IMR-90 (cell line): ENCODE results near the gene RPN1. TPM values are rescaled to one million over a fixed set of nuclear protein-coding genes. Genes with fewer than 3 reads are reported as not detected.

Experiments
- ATAC-seq: fragments of 200-7000 bp; cut with Tn5 transposase; 2 replicates; pipeline ENCODE4 v1.9.1; 2020; ENCODE audit warnings: low read depth, mild to moderate bottlenecking, moderate library complexity
- BruUV-seq: library from RNA; stranded (reverse); fragments of 400-500 nt; replicated peaks from 2 replicates; lab custom pipeline; 2021; lab: Mats Ljungman, UMichigan
- CTCF ChIA-PET: fragments of 300-600 bp; formaldehyde crosslinking; extraction: SDS; loops from one replicate; lab custom pipeline; 2021; ENCODE audit warnings: antibody characterized with exemption; lab: Yijun Ruan, JAX
- POLR2A ChIA-PET: fragments of 300-600 bp; sonication (Branson Sonifier 250); formaldehyde crosslinking; loops from one replicate; lab custom pipeline; 2022; ENCODE audit warnings: antibody characterized with exemption; ENCODE audit not compliant: unreplicated experiment; lab: Charles Lee
- DNase-seq: peaks from one replicate; pipeline ENCODE4 v3.0.0; 2013
- H2AFZ ChIP-seq: replicated peaks from 2 replicates; pipeline ENCODE3; 2013; ENCODE audit warnings: low read length, mild to moderate bottlenecking; ENCODE audit not compliant: poor library complexity
- H2AK5ac ChIP-seq: 2 replicates; pipeline ENCODE4 v1.6.1; 2013; ENCODE audit warnings: low read depth, low read length, inconsistent platforms
- H2AK9ac ChIP-seq: replicated peaks from 2 replicates; pipeline ENCODE3; 2013; ENCODE audit warnings: mild to moderate bottlenecking, low read depth, low read length, moderate library complexity; ENCODE audit not compliant: poor library complexity
- H2BK120ac ChIP-seq: 2 replicates; pipeline ENCODE4 v1.6.1; 2013; ENCODE audit warnings: low read depth, low read length, inconsistent platforms
- H2BK15ac ChIP-seq: 3 replicates; pipeline ENCODE4 v1.6.1; 2013; ENCODE audit warnings: low read depth, low read length, inconsistent platforms
- H2BK20ac ChIP-seq: 2 replicates; pipeline ENCODE4 v1.6.1; 2013; ENCODE audit warnings: low read depth, mild to moderate bottlenecking, inconsistent platforms, low read length, moderate library complexity
- H2BK5ac ChIP-seq: 2 replicates; pipeline ENCODE4 v1.6.1; 2013; ENCODE audit warnings: mild to moderate bottlenecking, low read depth, low read length, inconsistent platforms; ENCODE audit not compliant: poor library complexity, severe bottlenecking
- H3K14ac ChIP-seq: replicated peaks from 2 replicates; pipeline ENCODE4 v1.6.1; 2013; ENCODE audit warnings: low read depth, low read length, inconsistent platforms
- H3K18ac ChIP-seq: 2 replicates; pipeline ENCODE4 v1.6.1; 2013; ENCODE audit warnings: low read depth, low read length, control low read depth
- H3K23ac ChIP-seq: 2 replicates; pipeline ENCODE4 v1.6.1; 2013; ENCODE audit warnings: low read depth, low read length, inconsistent platforms
- H3K27ac ChIP-seq: 2 replicates; pipeline ENCODE4 v1.5.1; 2013; ENCODE audit warnings: mild to moderate bottlenecking, control low read depth, low read length; ENCODE audit not compliant: insufficient read depth
- H3K27me3 ChIP-seq: 2 replicates; pipeline ENCODE4 v1.6.1; 2013; ENCODE audit warnings: low read length; ENCODE audit not compliant: control insufficient read depth, insufficient read depth
- H3K36me3 ChIP-seq: 2 replicates; pipeline ENCODE4 v1.6.1; 2013; ENCODE audit warnings: low read length, mixed read lengths; ENCODE audit not compliant: control insufficient read depth, insufficient read depth
- H3K4ac ChIP-seq: 2 replicates; pipeline ENCODE4 v1.6.1; 2013; ENCODE audit warnings: low read depth, low read length, inconsistent platforms
- H3K4me1 ChIP-seq: 2 replicates; pipeline ENCODE4 v1.6.1; 2013; ENCODE audit warnings: low read length, mixed read lengths; ENCODE audit not compliant: control insufficient read depth, insufficient read depth
- H3K4me2 ChIP-seq: 2 replicates; pipeline ENCODE4 v1.6.1; 2013; ENCODE audit warnings: low read depth, mild to moderate bottlenecking, control low read depth, low read length, moderate library complexity
- H3K4me3 ChIP-seq: 2 replicates; pipeline ENCODE4 v1.5.1; 2013; ENCODE audit warnings: low read depth, mild to moderate bottlenecking, control low read depth, low read length, moderate library complexity; ENCODE audit not compliant: insufficient read depth
- H3K56ac ChIP-seq: 2 replicates; pipeline ENCODE4 v1.6.1; 2013; ENCODE audit warnings: low read length, inconsistent platforms; ENCODE audit not compliant: insufficient read depth; ENCODE audit errors: extremely low read depth
- H3K79me1 ChIP-seq, 2 experiments: 2 replicates each; pipeline ENCODE4 v1.6.1; 2013; ENCODE audit warnings: low read length in 2 of 2, inconsistent platforms in 1 of 2, low read depth in 1 of 2
- H3K9ac ChIP-seq: 2 replicates; pipeline ENCODE4 v1.6.1; 2013; ENCODE audit warnings: low read depth, low read length, control low read depth
- H3K9me1 ChIP-seq: 2 replicates; pipeline ENCODE4 v1.6.1; 2013; ENCODE audit warnings: low read length, inconsistent platforms; ENCODE audit not compliant: insufficient read depth
- H3K9me3 ChIP-seq: 2 replicates; pipeline ENCODE4 v1.6.1; 2013; ENCODE audit warnings: low read length; ENCODE audit not compliant: control insufficient read depth, insufficient read depth
- H4K20me1 ChIP-seq: 2 replicates; pipeline ENCODE4 v1.6.1; 2013; ENCODE audit warnings: low read length, inconsistent platforms; ENCODE audit not compliant: insufficient read depth
- H4K5ac ChIP-seq: 2 replicates; pipeline ENCODE4 v1.6.1; 2013; ENCODE audit warnings: mild to moderate bottlenecking, low read depth, low read length, control low read depth
- H4K8ac ChIP-seq, 2 experiments: 2 replicates each; pipeline ENCODE4 v1.6.1; 2013; ENCODE audit warnings: low read depth in 2 of 2, low read length in 2 of 2, control low read depth in 1 of 2, inconsistent platforms in 1 of 2
- H4K91ac ChIP-seq: 2 replicates; pipeline ENCODE4 v1.6.1; 2013; ENCODE audit warnings: low read depth, low read length, inconsistent platforms; ENCODE audit not compliant: insufficient read depth
- CEBPB ChIP-seq: IDR thresholded peaks from 2 replicates; pipeline ENCODE4 v1.6.1; 2012; ENCODE audit warnings: low read depth, low read length, improper control_type of control experiment
- MAZ ChIP-seq: IDR thresholded peaks from 2 replicates; pipeline ENCODE4 v1.6.1; 2012; ENCODE audit warnings: low read depth, mild to moderate bottlenecking, low read length, improper control_type of control experiment, moderate library complexity, borderline replicate concordance
- RFX5 ChIP-seq: IDR thresholded peaks from 2 replicates; pipeline ENCODE4 v1.8.0; 2012; ENCODE audit warnings: low read depth, mild to moderate bottlenecking, low read length, moderate library complexity
- WGBS, 2 experiments: methylation state at CpG; one replicate each; pipeline versions ENCODE4 v1.1.5 to v1.1.7; 2013; ENCODE audit warnings: missing lambda C conversion rate in 2 of 2; ENCODE audit not compliant: insufficient read length in 1 of 2; ENCODE audit errors: extremely low coverage in 2 of 2; 5-methylcytosine and 5-hydroxymethylcytosine counted together
- dilution Hi-C: fragments of 300-500 bp; cut with HindIII; formaldehyde crosslinking; loops from one replicate; pipeline ENCODE4 v1.14.3; 2018; ENCODE audit warnings: low sequenced_read_pairs; ENCODE audit not compliant: unreplicated experiment
- in situ Hi-C: fragments of 300-500 bp; cut with MboI; formaldehyde crosslinking; loops from 3 replicates; pipeline ENCODE4 v1.14.3; 2019; ENCODE audit warnings: low sequenced_read_pairs, inconsistent platforms, mixed read lengths
- intact Hi-C: fragments of 100-400 bp; cut with micrococcal nuclease; formaldehyde crosslinking; loops from 2 replicates; pipeline ENCODE4 v1.10.0; 2022
- polyA plus RNA-seq, 3 experiments: library from polyadenylated mRNA; depleted of rRNA; stranded (reverse); fragments of >200 nt; gene quantifications; 2 replicates each; pipeline ENCODE4 v1.2.3, GENCODE V29; 2012; ENCODE audit warnings: low replicate concordance in 1 of 3
- total RNA-seq: library from RNA; depleted of rRNA; stranded (reverse); fragments of >200 nt; gene quantifications from 2 replicates; pipeline ENCODE4 v1.2.3, GENCODE V29; 2012

Gene RPN1
- total and polyA plus RNA-seq, 2 of the 4 experiments (the other 2 are of a cell fraction): 252 to 736 TPM

- no peak overlapping the region for H2AFZ ChIP-seq
- no peak overlapping the region for H3K27ac ChIP-seq
- no peak overlapping the region for H2BK5ac ChIP-seq
- no peaks in the 10 kb centered on the region for H3K9me3 ChIP-seq
- in situ Hi-C loops (loop anchor here (5.0 to 10.0 kb wide), 2 partner anchors 417 to 495 kb away; no protein-coding TSS in a partner anchor), intact Hi-C loops (no loop called here), dilution Hi-C loops (no loop called here)
- no peak overlapping the region for H2BK15ac ChIP-seq
- no peak overlapping the region for H3K14ac ChIP-seq
- H3K4ac ChIP-seq: no peak overlapping the region
- no peaks in the 10 kb centered on the region for H4K20me1 ChIP-seq
- H4K8ac ChIP-seq: no peak overlapping the region
- H3K4me1 ChIP-seq: no peaks in the 10 kb centered on the region
- H3K36me3 ChIP-seq: no peaks in the 10 kb centered on the region
- ATAC-seq (no peak), DNase-seq (no peak)
- H3K56ac ChIP-seq: no peak overlapping the region
- H2AK5ac ChIP-seq: no peak overlapping the region
- no peak overlapping the region for H4K5ac ChIP-seq
- no peak overlapping the region for H4K91ac ChIP-seq
- H3K4me3 ChIP-seq: no peak overlapping the region
- no peak overlapping the region for H3K18ac ChIP-seq
- 50% methylated on average over 1 of the region's 5 CpGs; no CpG with 5 or more reads in 1 of the 2 experiments for WGBS, 2 experiments
- TF ChIP-seq CEBPB (no peak), MAZ (no peak), RFX5 (no peak)
- no peaks in the 10 kb centered on the region for H3K9me1 ChIP-seq
- no peak overlapping the region for H3K23ac ChIP-seq
- no peak overlapping the region for H2BK120ac ChIP-seq
- no peaks in the 10 kb centered on the region for H3K79me1 ChIP-seq
- POLR2A ChIA-PET: no interaction called here
- BruUV-seq: no TSS peak
- CTCF ChIA-PET: no interaction called here
- H2BK20ac ChIP-seq: no peak overlapping the region
- no peak overlapping the region for H2AK9ac ChIP-seq
- H3K9ac ChIP-seq: no peak overlapping the region
- H3K27me3 ChIP-seq: peaks cover 3% of the 10 kb centered on the region
- no peak overlapping the region for H3K4me2 ChIP-seq
These were observed 58.7 kb downstream of the RPN1 start for GRCh38 chr3:128591738-128592426.
